GM10248 (cell line): Measurements from ENCODE around the gene BMAL1.
A peak's percentile ranks its signal among the peaks of the same experiment; 100 is the strongest.

Experiments used
- CTCF ChIA-PET: fragments of 300-600 bp; sonication (Branson Sonifier 250); formaldehyde crosslinking; extraction: SDS; loops from one replicate; lab custom pipeline; 2021; ENCODE audit warnings: antibody characterized with exemption; lab: Yijun Ruan, JAX
- POLR2A ChIA-PET: fragments of 350-650 bp; sonication (Branson Sonifier 250); formaldehyde crosslinking; extraction: SDS; loops from one replicate; lab custom pipeline; 2020; ENCODE audit warnings: antibody characterized with exemption; lab: Yijun Ruan, JAX
- DNase-seq: peaks from one replicate; pipeline ENCODE4 v3.0.0; 2012; ENCODE audit errors: extremely low spot score
- TF ChIP-seq, protein P1 (sequence below): IDR thresholded peaks from 2 replicates; pipeline ENCODE4 v1.5.1; 2012; ENCODE audit warnings: mild to moderate bottlenecking, low read depth; ENCODE audit errors: extremely low read depth, missing control alignments, control extremely low read depth

The BMAL1 gene

DNA sequence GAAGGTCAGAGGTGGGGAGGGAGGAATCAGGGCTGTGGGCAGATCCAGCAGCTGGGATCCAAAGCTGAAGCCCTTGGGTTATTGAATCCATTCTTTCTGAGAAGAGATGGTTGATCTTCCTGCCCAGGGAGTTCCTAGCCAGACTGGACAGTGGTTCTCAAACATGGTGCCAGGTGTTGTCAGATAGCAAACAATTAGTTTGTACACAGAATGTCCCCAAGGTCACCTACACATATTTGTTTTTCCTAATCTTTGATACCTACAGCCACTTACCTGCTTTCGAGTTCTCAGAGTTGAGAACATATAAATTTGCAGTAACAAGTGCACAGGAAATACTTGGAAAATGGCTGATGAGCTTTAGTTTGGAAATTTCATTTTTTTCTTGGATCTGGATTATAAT, 54.5 kb downstream of the BMAL1 start:
- DNase-seq, result no peak
- ChIA-PET CTCF (interaction anchor here (0.9 to 5.2 kb wide), 3 partner anchors 13 to 84 kb away, joined by 3 to 66 read pairs (median 3); no protein-coding TSS in a partner anchor), POLR2A (no interaction called here)
- TF ChIP-seq, protein P1, sequence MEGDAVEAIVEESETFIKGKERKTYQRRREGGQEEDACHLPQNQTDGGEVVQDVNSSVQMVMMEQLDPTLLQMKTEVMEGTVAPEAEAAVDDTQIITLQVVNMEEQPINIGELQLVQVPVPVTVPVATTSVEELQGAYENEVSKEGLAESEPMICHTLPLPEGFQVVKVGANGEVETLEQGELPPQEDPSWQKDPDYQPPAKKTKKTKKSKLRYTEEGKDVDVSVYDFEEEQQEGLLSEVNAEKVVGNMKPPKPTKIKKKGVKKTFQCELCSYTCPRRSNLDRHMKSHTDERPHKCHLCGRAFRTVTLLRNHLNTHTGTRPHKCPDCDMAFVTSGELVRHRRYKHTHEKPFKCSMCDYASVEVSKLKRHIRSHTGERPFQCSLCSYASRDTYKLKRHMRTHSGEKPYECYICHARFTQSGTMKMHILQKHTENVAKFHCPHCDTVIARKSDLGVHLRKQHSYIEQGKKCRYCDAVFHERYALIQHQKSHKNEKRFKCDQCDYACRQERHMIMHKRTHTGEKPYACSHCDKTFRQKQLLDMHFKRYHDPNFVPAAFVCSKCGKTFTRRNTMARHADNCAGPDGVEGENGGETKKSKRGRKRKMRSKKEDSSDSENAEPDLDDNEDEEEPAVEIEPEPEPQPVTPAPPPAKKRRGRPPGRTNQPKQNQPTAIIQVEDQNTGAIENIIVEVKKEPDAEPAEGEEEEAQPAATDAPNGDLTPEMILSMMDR, result no peak

DNA sequence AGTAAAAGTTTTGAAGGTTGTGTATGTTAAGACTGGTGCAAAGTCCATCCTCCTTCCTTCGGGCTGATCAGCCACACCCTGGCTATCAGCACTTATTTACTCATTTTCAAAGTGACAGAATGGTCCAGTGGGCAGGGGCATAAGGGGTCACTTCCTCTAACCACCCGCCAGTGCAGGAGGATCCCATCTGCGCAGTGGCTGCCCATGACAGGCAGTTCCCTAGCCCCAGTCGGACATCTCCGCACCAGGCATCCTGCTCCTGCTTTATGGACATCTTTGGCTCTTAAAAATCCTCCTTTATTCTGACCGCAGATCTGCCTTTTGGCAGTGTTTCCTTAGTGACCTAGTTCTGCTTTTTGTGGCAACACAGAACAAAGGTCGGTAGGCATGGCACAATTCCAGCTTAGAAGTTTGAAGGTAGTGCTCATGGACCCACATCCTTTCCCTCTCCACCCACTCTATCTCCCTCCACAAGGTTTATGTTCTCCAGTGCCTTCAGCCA, 55.9 kb downstream of the BMAL1 start:
- DNase-seq, result no peak
- TF ChIP-seq, protein P1, result no peak
- ChIA-PET CTCF (interaction anchor here (1.1 to 5.2 kb wide), 5 partner anchors 12 to 123 kb away, joined by 3 to 66 read pairs (median 40); no protein-coding TSS in a partner anchor), POLR2A (no interaction called here)

DNA sequence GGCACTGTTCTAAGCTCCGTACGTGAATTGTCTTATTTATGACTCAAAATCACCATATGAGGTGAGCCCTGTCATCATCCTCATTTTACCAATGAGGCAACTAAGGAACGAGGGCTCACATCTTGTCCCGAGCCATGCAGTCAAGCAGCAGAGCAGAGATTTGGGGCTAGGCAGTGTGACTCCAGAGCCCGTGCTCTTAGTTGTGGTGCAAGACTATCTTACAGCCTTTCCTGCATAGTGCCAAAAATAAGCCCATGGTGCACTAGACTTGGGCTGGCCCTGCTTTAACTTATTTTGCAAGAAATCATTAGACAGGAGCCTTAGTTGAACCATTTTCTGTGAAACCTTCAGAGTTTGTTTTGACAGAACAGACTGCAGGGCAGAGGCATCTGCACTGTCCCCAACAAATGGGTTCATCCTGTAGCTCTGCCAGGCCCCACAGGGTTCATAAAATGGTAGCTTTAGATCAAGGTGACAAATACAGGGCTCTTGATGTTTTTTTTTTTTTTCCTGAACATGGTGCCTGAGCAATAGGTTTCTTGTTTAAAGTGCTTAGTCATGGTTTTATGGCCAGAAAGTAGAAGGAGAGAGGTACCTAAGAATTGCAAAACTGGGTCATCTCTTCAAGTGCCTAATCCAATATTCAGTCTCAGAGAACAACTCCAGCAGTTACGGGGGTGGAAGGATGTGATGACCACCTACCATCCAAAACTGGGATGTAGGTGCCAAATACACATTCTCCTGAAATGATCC, 56.6 kb downstream of the BMAL1 start:
- TF ChIP-seq, protein P1, result no peak
- CTCF ChIA-PET, result interaction anchor here (0.8 to 5.2 kb wide), 16 partner anchors 11 to 145 kb away, joined by 3 to 66 read pairs (median 10); no protein-coding TSS in a partner anchor
- POLR2A ChIA-PET, result no interaction called here
- DNase-seq, result no peak

DNA sequence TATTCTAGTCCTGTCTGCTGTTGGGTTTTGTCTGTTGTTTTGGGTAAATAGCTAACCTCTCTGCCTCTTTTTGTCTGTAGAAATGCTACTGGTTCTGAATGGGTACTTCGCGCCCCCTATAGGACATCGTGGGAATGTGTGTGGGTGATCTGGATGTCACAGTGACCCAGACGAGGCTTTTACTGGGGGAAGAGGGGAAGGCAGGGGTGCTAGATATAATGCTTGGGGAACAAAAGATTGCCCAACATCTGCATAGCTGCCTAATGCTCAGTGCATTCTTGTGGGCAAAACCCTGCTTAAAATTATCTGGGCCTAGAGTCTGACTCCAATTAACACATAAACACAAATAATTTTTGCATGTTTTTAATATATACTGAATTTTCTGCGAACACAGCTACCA, 57.7 kb downstream of the BMAL1 start:
- TF ChIP-seq, protein P1, result peak; percentile 84
- ChIA-PET CTCF (interaction anchor here (0.6 to 5.2 kb wide), 42 partner anchors 8 to 188 kb away, joined by 3 to 66 read pairs (median 5); no protein-coding TSS in a partner anchor), POLR2A (no interaction called here)
- DNase-seq, result peak; percentile 70

DNA sequence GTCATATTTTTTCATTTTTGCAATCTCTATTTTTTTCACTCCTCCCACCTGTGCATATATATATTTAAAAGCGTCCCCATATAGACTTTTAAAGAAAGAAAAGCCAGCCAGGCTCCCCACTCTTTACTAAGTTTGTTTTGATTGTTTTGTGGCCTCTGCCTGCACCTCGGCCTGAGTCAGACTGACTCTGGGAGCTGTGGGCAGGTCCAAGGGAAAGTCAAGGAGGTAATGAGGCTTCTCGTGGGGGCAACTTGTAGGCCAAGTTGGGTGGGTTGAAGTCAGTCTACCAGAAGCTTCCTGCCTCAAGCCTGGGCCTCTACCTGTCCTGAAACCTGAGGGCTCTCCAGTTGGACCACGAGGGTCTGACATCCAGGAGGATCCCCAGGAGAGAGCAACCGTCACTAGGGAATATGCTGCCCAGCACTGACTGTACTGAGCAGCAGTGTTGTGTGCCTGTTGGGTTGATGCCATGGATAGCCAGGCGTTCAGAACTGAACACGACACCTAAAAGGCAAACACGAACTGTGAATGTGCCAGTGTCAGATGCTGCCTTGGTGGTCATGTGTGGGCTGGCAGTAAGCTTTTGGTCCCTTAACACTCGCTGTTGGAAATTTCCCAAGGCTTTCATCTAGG, 58.8 kb downstream of the BMAL1 start:
- CTCF ChIA-PET, result interaction anchor here (0.7 to 5.2 kb wide), 32 partner anchors 9 to 1005 kb away, joined by 3 to 66 read pairs (median 5); no protein-coding TSS in a partner anchor
- no peak for DNase-seq
- TF ChIP-seq, protein P1, result no peak
- POLR2A ChIA-PET, result no interaction called here

DNA sequence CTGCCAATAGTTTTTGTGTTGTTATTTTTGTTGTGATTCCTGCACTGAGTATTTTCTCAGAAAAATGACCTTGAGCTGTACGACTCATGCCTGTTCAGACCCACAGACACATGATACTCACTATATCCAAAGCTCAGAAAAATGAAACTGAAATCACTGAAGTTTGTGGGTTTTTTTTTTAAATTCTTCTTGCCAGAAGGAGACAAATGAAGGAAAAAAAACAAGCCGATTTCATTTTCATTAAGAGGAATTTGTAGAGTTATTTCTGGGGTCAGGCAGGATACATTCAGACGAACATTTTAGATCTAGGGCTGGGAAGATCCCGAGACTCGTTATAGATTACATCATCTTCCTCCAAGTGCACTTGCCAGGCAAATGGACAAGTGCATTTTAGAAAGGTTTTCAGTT, 60.4 kb downstream of the BMAL1 start:
- DNase-seq, result no peak
- TF ChIP-seq, protein P1, result no peak
- ChIA-PET POLR2A (interaction anchor here (0.6 kb wide), 1 partner anchor 14 kb away, joined by 3 read pairs; no protein-coding TSS in a partner anchor), CTCF (interaction anchor here (1.2 to 4.7 kb wide), 6 partner anchors 11 to 98 kb away, joined by 3 to 40 read pairs (median 4); no protein-coding TSS in a partner anchor)
